HG02571 (cell line): Measurements from ENCODE around the gene TNP2.
"Not testable (repeated sequence)": the region's sequence is repeated elsewhere in the genome, so short reads cannot be mapped to it uniquely, and the experiment has no call there.

Experiments used
- ATAC-seq: cut with Tn5 transposase; IDR thresholded peaks from one replicate; pipeline ENCODE4 v1.9.1; 2021; ENCODE audit warnings: mild to moderate bottlenecking, moderate library complexity; ENCODE audit not compliant: unreplicated experiment

TNP2 gene

DNA sequence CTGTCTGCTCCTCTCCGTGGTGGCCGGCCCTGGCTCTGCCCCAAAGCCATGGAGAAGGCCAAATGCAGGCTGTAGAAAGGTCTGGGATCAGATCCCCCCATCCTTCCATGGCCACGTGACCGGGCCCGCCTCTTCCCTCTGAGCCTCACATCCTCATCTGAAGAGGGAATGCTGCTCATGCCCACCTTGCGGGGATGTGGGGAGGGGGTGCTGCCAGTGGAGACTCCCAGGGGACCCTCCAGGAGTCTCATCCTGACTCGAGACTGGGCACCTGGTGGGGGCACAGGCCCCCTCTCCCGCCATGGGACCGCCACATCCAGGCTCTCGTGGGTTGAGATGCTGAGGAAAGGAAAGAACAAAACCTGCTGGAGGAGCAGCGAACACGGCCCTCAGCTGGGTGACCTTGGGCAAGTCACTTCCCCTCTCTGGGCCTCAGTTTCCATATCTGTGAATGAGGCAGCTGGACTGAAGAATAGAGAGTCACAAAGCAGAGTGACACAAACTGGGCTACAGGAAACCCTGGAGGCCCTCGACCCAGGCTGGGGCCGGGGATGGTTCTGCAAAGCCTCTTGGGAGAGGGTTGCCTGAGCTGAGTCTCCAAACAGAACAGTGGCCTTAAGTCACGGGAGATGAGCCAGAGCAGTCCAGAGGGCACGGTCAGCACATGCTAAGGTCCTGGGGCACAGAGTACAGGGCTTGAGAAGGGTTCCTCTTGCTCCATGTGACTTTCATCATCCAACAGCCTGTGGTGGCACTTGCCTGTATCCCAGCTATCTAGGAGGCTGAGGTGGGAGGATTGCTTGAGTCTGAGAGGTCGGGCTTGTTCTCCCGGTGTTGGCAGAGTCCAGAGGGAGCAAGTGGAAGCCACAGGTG lies 43.2 kb downstream of the TNP2 start:
- no peak for ATAC-seq

DNA sequence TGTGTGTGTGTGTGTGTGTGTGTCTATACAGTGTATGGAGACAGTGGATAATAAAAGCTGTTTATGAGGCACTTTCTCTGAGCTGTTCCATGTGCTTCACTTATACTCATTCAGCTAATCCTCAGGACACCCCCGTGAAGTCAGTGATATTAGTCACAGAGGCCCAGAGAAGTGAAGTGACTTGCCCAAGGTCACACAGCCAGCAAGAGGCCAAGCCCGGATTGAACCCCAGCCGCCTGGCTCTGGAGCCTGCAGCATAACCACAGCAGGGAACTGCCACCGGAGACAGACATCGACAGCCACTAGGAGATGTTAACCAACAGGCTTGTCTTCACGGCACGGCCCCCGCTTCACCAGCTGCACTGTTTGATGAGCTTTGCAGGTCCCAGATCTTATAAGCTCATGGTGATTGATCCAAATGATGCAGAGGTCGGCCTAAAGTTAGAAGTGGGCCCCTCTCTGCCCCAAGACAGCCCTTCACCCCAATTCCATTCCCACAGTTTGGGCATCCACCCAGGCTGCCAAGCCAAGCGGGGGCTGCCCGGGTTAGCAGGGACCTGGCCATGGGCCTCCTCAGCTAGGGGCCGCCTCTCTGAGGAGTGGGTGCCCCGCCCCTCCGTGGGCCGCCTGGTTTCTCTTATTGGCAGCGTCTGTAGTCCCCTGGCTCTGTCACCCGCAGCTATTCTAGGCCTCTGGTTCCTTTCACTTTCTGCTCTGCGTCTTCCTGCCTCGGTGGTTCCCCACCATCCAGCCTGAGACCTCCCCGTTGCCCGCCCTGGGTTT lies 44.0 kb downstream of the TNP2 start:
- ATAC-seq = peak; percentile 76

DNA sequence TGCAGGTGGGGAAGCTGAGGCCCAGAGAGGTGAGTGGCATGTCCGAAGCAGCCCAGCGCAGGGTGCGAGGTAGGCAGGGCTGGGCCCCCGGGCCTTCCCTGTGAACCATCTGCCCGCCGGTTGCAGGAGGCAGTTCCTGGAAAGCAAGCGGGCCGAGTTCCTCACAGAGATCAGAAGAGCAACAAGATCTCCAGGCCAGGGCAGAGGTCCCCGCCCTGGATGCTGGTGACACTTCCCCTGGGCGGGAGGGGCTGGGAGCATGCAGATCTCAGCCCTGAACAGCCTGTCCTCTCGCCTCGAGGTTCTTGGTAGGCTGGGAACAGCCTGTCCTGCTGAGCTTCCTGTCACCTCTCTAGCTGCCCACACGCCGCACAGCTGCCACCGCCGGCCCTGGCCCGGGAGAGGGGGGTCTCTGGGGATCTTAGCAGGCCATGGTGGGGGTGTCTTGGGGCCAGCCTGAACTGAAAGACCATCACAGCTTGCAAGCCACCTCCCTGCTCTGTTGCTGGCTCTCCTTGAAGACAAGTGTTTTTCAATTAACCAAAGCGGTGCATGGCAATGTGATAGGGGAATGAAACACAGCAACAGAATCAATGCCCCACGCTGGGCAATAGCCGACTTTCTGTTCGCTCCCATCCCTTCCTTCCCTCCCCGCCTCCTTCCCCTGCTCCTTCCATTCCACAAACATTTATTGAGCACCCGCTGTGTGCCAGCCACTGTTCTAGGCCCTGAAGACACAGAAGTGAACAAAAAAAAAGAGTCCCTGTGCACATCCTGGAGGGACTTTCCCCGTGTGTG lies 44.8 kb downstream of the TNP2 start:
- ATAC-seq = no peak

DNA sequence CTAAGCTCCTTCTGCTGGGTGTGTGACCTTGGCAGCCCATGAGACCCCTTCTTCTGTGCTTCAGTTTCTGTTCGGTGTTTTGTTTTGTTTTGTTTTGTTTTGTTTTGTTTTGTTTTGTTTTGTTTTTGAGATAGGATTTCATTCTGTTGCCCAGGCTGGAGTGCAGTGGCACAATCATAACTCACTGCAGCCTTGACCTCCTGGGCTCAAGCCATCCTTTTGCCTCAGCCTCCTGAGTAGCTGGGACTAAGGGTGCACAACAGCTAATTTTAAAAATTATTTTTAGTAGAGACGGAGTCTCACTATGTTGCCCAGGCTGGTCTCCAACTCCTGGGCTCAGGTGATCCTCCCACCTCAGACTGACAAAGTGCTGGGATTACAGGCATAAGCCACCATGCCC lies 48.6 kb downstream of the TNP2 start:
- not testable (repeated sequence) for ATAC-seq

DNA sequence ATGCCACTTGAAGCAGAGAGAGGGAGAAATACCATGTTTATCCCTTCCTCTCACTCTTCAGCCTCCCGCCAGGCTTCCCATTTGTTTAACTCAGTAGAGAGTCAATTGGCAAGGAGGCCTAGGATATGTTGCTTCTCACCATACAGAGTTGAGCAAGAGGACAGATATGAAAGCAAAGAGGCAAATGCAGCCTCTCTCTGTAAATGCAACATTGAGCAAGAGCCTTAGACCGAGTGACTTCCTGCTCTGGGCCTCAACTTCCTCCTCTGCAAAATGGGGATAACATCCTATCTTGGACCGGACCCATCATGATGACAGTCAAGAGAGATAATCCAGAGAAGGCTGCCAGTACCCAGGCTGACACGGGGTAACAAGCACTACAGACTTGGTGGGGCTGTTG lies 49.9 kb downstream of the TNP2 start:
- ATAC-seq = no peak

DNA sequence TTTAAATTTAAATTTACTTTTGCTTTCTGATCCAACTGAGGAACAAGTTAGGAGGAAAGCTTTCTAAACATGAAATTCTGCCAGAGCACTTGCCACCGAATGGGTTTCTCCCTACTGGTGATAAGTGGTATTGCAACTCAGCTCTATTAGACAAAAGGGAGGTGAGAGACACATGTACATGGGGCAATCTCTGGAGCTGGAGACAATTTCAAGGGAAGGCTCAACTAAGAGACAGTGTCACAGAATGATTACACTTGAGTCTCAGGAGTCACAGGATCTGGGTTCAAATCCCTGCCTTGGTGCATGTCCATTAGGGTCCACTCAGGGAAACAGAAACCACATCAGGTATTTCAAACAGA lies 50.5 kb downstream of the TNP2 start:
- no peak for ATAC-seq
